HL-60 (cell line): ENCODE measurements around the gene HSDL1.

ENCODE experiments used
- DNase-seq, 2 experiments: peaks; one replicate each; pipeline ENCODE4 v3.0.0-alpha.2; 2010 to 2020; ENCODE audit warnings: low read depth in 1 of 2, low spot score in 1 of 2
- H3K27ac ChIP-seq: fragments of 250-450 bp; sonication (Bioruptor Pico); replicated peaks from 2 replicates; pipeline ENCODE4 v1.5.1; 2020; ENCODE audit warnings: mild to moderate bottlenecking, moderate library complexity
- H3K27me3 ChIP-seq: fragments of 250-450 bp; sonication (Bioruptor Pico); 2 replicates; pipeline ENCODE4 v1.5.1; 2021; ENCODE audit warnings: mild to moderate bottlenecking, moderate library complexity; ENCODE audit not compliant: insufficient read depth, poor library complexity, severe bottlenecking
- H3K4me3 ChIP-seq: replicated peaks from 2 replicates; pipeline ENCODE4 v1.5.1; 2011; ENCODE audit warnings: mild to moderate bottlenecking, control low read depth, low read length; ENCODE audit not compliant: insufficient read depth
- GABPA ChIP-seq: IDR thresholded peaks from 2 replicates; pipeline ENCODE4 v1.6.1; 2012; ENCODE audit warnings: low read depth
- POLR2AphosphoS5 ChIP-seq: IDR thresholded peaks from 2 replicates; pipeline ENCODE4 v1.6.1; 2012; ENCODE audit warnings: low read depth
- SPI1 ChIP-seq: IDR thresholded peaks from 2 replicates; pipeline ENCODE4 v1.6.1; 2012; ENCODE audit warnings: low read depth, mild to moderate bottlenecking, borderline replicate concordance
- TF ChIP-seq, protein P1 (sequence below): IDR thresholded peaks from 2 replicates; pipeline ENCODE4 v1.6.1; 2012; ENCODE audit warnings: low read depth; ENCODE audit not compliant: insufficient replicate concordance
- TF ChIP-seq, protein P2 (sequence below): IDR thresholded peaks from one replicate; pipeline ENCODE4 v1.5.1; 2011; ENCODE audit warnings: low read length, control low read depth, inconsistent platforms; ENCODE audit not compliant: insufficient read depth

HSDL1 gene

GRCh38 chr16:84086341-84086740, 58.6 kb downstream of the HSDL1 start:
- Histone ChIP-seq H3K4me3 (0 out of 2 replicates have a peak overlapping the region, but pooled peaks have one; percentile 4), H3K27me3 (no peaks in the 10 kb centered on the region), H3K27ac (peak overlapping the region; percentile 54)
- DNase-seq: no peak
- TF ChIP-seq GABPA (no peak), SPI1 (no peak), POLR2AphosphoS5 (no peak)
- TF ChIP-seq, protein P1, sequence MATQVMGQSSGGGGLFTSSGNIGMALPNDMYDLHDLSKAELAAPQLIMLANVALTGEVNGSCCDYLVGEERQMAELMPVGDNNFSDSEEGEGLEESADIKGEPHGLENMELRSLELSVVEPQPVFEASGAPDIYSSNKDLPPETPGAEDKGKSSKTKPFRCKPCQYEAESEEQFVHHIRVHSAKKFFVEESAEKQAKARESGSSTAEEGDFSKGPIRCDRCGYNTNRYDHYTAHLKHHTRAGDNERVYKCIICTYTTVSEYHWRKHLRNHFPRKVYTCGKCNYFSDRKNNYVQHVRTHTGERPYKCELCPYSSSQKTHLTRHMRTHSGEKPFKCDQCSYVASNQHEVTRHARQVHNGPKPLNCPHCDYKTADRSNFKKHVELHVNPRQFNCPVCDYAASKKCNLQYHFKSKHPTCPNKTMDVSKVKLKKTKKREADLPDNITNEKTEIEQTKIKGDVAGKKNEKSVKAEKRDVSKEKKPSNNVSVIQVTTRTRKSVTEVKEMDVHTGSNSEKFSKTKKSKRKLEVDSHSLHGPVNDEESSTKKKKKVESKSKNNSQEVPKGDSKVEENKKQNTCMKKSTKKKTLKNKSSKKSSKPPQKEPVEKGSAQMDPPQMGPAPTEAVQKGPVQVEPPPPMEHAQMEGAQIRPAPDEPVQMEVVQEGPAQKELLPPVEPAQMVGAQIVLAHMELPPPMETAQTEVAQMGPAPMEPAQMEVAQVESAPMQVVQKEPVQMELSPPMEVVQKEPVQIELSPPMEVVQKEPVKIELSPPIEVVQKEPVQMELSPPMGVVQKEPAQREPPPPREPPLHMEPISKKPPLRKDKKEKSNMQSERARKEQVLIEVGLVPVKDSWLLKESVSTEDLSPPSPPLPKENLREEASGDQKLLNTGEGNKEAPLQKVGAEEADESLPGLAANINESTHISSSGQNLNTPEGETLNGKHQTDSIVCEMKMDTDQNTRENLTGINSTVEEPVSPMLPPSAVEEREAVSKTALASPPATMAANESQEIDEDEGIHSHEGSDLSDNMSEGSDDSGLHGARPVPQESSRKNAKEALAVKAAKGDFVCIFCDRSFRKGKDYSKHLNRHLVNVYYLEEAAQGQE: no peak
- TF ChIP-seq, protein P2, sequence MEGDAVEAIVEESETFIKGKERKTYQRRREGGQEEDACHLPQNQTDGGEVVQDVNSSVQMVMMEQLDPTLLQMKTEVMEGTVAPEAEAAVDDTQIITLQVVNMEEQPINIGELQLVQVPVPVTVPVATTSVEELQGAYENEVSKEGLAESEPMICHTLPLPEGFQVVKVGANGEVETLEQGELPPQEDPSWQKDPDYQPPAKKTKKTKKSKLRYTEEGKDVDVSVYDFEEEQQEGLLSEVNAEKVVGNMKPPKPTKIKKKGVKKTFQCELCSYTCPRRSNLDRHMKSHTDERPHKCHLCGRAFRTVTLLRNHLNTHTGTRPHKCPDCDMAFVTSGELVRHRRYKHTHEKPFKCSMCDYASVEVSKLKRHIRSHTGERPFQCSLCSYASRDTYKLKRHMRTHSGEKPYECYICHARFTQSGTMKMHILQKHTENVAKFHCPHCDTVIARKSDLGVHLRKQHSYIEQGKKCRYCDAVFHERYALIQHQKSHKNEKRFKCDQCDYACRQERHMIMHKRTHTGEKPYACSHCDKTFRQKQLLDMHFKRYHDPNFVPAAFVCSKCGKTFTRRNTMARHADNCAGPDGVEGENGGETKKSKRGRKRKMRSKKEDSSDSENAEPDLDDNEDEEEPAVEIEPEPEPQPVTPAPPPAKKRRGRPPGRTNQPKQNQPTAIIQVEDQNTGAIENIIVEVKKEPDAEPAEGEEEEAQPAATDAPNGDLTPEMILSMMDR: no peak

DNA sequence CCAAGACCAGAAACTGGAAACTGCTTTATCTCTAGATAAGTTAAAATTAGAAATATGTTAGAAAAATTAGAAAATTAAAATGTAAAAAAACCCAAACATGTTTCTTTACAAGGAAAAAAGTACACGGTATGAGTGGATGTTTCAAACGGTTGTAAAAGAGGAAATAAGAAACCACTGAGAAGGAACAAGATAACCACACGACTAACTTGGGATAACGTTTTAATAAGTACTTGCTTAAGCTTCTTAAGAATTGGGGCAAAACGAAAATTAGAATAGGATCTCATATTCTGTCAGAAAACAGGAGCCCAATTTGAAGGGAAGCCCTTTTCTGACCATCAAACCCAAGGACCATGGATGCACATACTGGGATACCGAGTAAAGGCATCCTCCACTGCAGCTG, 59.2 kb downstream of the HSDL1 start:
- H3K27ac ChIP-seq: peak overlapping the region; percentile 54
- H3K4me3 ChIP-seq: no peak overlapping the region
- TF ChIP-seq POLR2AphosphoS5: no peak
- TF ChIP-seq, protein P1: no peak
- no peak for TF ChIP-seq SPI1
- no peak for TF ChIP-seq GABPA
- TF ChIP-seq, protein P2: no peak
- DNase-seq: peak in 1 of 2 experiments; percentile 20
- H3K27me3 ChIP-seq: no peaks in the 10 kb centered on the region

DNA sequence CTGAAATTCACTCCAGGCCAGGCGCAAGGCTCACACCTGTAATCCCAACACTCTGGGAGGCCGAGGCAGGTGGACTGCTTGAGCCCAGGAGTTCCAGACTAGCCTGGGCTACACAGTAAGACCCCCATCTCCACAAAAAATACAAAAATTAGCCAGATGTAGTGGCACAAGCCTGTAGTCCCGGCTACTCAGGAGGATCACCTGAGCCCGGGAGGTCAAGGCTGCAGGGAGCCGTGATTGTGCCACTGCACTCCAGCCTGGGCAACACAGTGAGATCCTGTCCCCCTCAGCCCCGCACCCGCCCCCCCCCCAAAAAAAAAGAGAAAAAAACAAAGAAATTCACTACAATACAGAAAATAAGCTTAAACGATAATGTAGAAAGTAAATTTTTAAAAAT, 59.7 kb downstream of the HSDL1 start:
- H3K4me3 ChIP-seq: no peak overlapping the region
- H3K27ac ChIP-seq: peak overlapping the region; percentile 54

More for the DNA sequence above, 59.7 kb downstream of the HSDL1 start:
- DNase-seq: no peak
- TF ChIP-seq GABPA: no peak
- TF ChIP-seq POLR2AphosphoS5: no peak
- TF ChIP-seq, protein P1: no peak
- TF ChIP-seq, protein P2: no peak
- TF ChIP-seq SPI1: no peak
- no peaks in the 10 kb centered on the region for H3K27me3 ChIP-seq
